K562 (cell line): ENCODE measurements around the gene RASSF7. TPM values are rescaled to one million over a fixed set of nuclear protein-coding genes. Genes with fewer than 3 reads are reported as not detected.

Experiments
- CHD2 ChIP-seq: IDR thresholded peaks from 2 replicates; pipeline ENCODE4 v1.6.1; 2011; ENCODE audit warnings: low read depth, low read length
- CTBP1 ChIP-seq: fragments of 450-650 bp; IDR thresholded peaks from 2 replicates; pipeline ENCODE4 v1.6.1; 2016; ENCODE audit warnings: borderline replicate concordance
- GTF2A2 ChIP-seq: IDR thresholded peaks from 2 replicates; pipeline ENCODE4 v1.6.1; 2016; ENCODE audit warnings: mild to moderate bottlenecking, missing genetic modification characterization, missing compliant biosample characterization
- HCFC1 ChIP-seq: IDR thresholded peaks from 2 replicates; pipeline ENCODE4 v1.6.1; 2012; ENCODE audit warnings: low read depth, low read length, improper control_type of control experiment
- HOXB6 ChIP-seq: fragments of 250-450 bp; sonication (Bioruptor Pico); IDR thresholded peaks from 2 replicates; pipeline ENCODE4 v1.5.1; 2022; ENCODE audit warnings: mild to moderate bottlenecking, borderline replicate concordance
- LEF1 ChIP-seq: fragments of 450-650 bp; IDR thresholded peaks from 2 replicates; pipeline ENCODE4 v1.6.1; 2016; ENCODE audit warnings: mild to moderate bottlenecking
- MCM3 ChIP-seq: fragments of 450-650 bp; IDR thresholded peaks from 2 replicates; pipeline ENCODE4 v1.6.1; 2016
- MED1 ChIP-seq: sonication (generic); formaldehyde crosslinking; IDR thresholded peaks from 2 replicates; pipeline ENCODE4 v1.8.1; 2023; ENCODE audit warnings: missing genetic modification reagents, borderline replicate concordance
- NFATC3 ChIP-seq: fragments of 450-650 bp; IDR thresholded peaks from 2 replicates; pipeline ENCODE4 v1.6.1; 2017; ENCODE audit warnings: mild to moderate bottlenecking
- PHF20 ChIP-seq: fragments of 450-650 bp; IDR thresholded peaks from 2 replicates; pipeline ENCODE4 v1.6.1; 2018; ENCODE audit not compliant: partially characterized antibody
- POLR2B ChIP-seq: fragments of 450-650 bp; IDR thresholded peaks from 2 replicates; pipeline ENCODE4 v1.6.1; 2018; ENCODE audit warnings: low read depth; ENCODE audit not compliant: partially characterized antibody
- RUNX1 ChIP-seq: sonication (generic); IDR thresholded peaks from 2 replicates; pipeline ENCODE4 v1.6.1; 2016; ENCODE audit warnings: antibody characterized with exemption, low read depth
- SIX5 ChIP-seq, 2 experiments: IDR thresholded peaks; 2 replicates each; pipeline ENCODE4 v1.6.1; 2011; ENCODE audit warnings: low read length in 2 of 2, borderline replicate concordance in 1 of 2, low read depth in 1 of 2, mild to moderate bottlenecking in 1 of 2, moderate library complexity in 1 of 2; ENCODE audit not compliant: insufficient read depth in 1 of 2
- TAL1 ChIP-seq: fragments of 450-650 bp; IDR thresholded peaks from 2 replicates; pipeline ENCODE4 v1.6.1; 2016; ENCODE audit warnings: mild to moderate bottlenecking
- ZNF175 ChIP-seq: fragments of 200-800 bp; sonication (Bioruptor generic); IDR thresholded peaks from 2 replicates; pipeline ENCODE4 v1.6.1; 2016; ENCODE audit warnings: low read depth, mild to moderate bottlenecking, missing genetic modification characterization, missing compliant biosample characterization
- ZZZ3 ChIP-seq: fragments of 450-650 bp; IDR thresholded peaks from 2 replicates; pipeline ENCODE4 v1.6.1; 2016; ENCODE audit warnings: antibody characterized with exemption, mild to moderate bottlenecking, moderate library complexity
- polyA plus RNA-seq, 8 experiments: library from polyadenylated mRNA; depleted of rRNA in 4 of 8; stranded (reverse) in 5 of 8; unstranded in 3 of 8; fragments of >200 nt; fragmentation: Nextera tagmentation in 2 of 8; fragmentation: Illumina TruSeq in 1 of 8; extraction: Ambion mirVana in 2 of 8; extraction: Trizol in 1 of 8; gene quantifications; 2 replicates each; pipeline versions ENCODE4 v1.2.1 to v1.2.3, GENCODE V29; 2011 to 2014; ENCODE audit warnings: inconsistent platforms in 1 of 8, missing spikeins in 1 of 8
- total RNA-seq, 7 experiments: library from RNA; depleted of rRNA in 6 of 7; stranded (reverse); fragments of >200 nt in 6 of 7; fragmentation: Illumina TruSeq in 2 of 7; extraction: Trizol in 2 of 7; gene quantifications; 2 replicates each; pipeline versions ENCODE4 v1.2.1 to v1.2.3, GENCODE V29; 2011 to 2021; ENCODE audit warnings: low replicate concordance in 1 of 7
- TF ChIP-seq, protein P1 (sequence below), 2 experiments: IDR thresholded peaks; 2 replicates each; pipeline ENCODE4 v1.6.1; 2011; ENCODE audit warnings: borderline replicate concordance in 1 of 2, control low read depth in 1 of 2, low read depth in 1 of 2, low read length in 1 of 2, mild to moderate bottlenecking in 1 of 2, mixed read lengths in 1 of 2, moderate library complexity in 1 of 2; ENCODE audit not compliant: insufficient read depth in 1 of 2, insufficient read length in 1 of 2, poor library complexity in 1 of 2, severe bottlenecking in 1 of 2; ENCODE audit errors: extremely low read depth in 1 of 2
- TF ChIP-seq, protein P2 (sequence below), 2 experiments: fragments of 450-650 bp; formaldehyde crosslinking in 1 of 2; IDR thresholded peaks; 2 replicates each; pipeline versions ENCODE4 v1.4.0 to v1.6.1; 2014 to 2020; ENCODE audit warnings: mild to moderate bottlenecking in 2 of 2, borderline replicate concordance in 1 of 2, low read depth in 1 of 2

Gene RASSF7
- total and polyA plus RNA-seq, 9 of the 15 experiments (the other 6 are each of a cell fraction or from before 2014, with no cell fraction given) = 0.41 to 45.2 (median 18.6) TPM

DNA sequence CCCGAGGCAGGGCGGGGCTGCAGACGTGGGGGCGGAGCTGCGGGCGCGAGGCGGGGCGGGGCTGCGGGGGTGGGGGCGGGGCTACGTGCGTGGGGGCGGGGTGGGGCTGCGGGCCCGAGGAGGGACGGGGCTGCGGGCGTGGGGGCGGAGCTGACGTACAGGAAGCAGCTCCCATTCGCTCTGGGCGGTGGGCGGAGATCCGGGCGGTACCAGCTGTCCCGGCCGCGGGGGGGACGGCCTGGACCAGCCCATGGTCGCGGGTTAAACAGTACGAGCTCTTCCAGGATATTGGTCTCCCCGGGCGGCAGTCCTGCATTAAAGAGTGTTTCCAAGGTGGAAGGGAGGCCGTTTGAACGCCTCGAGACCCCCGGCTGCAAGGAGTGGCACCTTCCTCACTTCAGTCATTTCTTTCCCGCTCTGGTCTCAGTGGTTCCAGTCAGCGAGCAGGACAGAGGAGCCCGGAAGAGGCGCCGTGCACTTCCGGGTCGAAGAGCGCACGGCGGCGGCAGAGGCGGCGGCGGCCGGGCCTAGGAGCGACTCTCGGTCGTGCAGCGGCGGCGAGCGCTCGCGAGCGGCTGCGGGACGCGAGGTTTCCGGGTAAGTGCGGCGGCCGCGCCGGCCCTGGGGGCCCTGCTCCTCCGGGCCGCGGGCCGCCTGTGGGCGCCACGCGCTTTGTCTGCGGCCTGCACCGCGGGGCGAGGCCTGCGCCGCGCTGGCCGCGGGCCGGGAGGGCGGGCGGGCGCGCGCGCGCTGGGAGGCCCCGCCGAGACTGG lies 15.4 kb downstream of the RASSF7 start, which contains the start of gene PHRF1 (continued):
- TF ChIP-seq CTBP1 = peak; percentile 66
- peak; percentile 33 to 45; a peak in 2 of 4 replicates for TF ChIP-seq SIX5 (IDR thresholded peaks at IDR 0.05; ENCODE audit: borderline replicate concordance in 1 of 2, insufficient read depth in 1 of 2, low read depth in 1 of 2, low read length in 2 of 2)
- peak; percentile 78 for TF ChIP-seq HCFC1
- TF ChIP-seq NFATC3 = no peak
- no peak for TF ChIP-seq MED1
- TF ChIP-seq GTF2A2 (tag) = 0 out of 2 replicates have a peak, but pooled peaks have one; percentile 31
- TF ChIP-seq, protein P1, sequence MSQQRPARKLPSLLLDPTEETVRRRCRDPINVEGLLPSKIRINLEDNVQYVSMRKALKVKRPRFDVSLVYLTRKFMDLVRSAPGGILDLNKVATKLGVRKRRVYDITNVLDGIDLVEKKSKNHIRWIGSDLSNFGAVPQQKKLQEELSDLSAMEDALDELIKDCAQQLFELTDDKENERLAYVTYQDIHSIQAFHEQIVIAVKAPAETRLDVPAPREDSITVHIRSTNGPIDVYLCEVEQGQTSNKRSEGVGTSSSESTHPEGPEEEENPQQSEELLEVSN (IDR thresholded peaks at IDR 0.05; ENCODE audit: borderline replicate concordance in 1 of 2, extremely low read depth in 1 of 2, insufficient read depth in 1 of 2, insufficient read length in 1 of 2, low read depth in 1 of 2, low read length in 1 of 2, poor library complexity in 1 of 2, severe bottlenecking in 1 of 2) = peak; percentile 30 to 79
- no peak for TF ChIP-seq MCM3
- peak; percentile 85 for TF ChIP-seq PHF20
- TF ChIP-seq, protein P2, sequence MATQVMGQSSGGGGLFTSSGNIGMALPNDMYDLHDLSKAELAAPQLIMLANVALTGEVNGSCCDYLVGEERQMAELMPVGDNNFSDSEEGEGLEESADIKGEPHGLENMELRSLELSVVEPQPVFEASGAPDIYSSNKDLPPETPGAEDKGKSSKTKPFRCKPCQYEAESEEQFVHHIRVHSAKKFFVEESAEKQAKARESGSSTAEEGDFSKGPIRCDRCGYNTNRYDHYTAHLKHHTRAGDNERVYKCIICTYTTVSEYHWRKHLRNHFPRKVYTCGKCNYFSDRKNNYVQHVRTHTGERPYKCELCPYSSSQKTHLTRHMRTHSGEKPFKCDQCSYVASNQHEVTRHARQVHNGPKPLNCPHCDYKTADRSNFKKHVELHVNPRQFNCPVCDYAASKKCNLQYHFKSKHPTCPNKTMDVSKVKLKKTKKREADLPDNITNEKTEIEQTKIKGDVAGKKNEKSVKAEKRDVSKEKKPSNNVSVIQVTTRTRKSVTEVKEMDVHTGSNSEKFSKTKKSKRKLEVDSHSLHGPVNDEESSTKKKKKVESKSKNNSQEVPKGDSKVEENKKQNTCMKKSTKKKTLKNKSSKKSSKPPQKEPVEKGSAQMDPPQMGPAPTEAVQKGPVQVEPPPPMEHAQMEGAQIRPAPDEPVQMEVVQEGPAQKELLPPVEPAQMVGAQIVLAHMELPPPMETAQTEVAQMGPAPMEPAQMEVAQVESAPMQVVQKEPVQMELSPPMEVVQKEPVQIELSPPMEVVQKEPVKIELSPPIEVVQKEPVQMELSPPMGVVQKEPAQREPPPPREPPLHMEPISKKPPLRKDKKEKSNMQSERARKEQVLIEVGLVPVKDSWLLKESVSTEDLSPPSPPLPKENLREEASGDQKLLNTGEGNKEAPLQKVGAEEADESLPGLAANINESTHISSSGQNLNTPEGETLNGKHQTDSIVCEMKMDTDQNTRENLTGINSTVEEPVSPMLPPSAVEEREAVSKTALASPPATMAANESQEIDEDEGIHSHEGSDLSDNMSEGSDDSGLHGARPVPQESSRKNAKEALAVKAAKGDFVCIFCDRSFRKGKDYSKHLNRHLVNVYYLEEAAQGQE (IDR thresholded peaks at IDR 0.05; ENCODE audit: borderline replicate concordance) = no peak
- TF ChIP-seq, protein P2 (CRISPR knock-in tag; IDR thresholded peaks at IDR 0.05; ENCODE audit: low read depth) = peak; percentile 73; the same call in 1 of the 2 replicates
- no peak for TF ChIP-seq RUNX1
- TF ChIP-seq TAL1 = no peak
- peak; percentile 28 for TF ChIP-seq POLR2B
- TF ChIP-seq HOXB6 = 0 out of 2 replicates have a peak, but pooled peaks have one; percentile 26
- no peak; the same call in 1 of the 2 replicates for TF ChIP-seq CHD2
- no peak for TF ChIP-seq LEF1
- TF ChIP-seq ZZZ3 = no peak
- TF ChIP-seq ZNF175 (CRISPR knock-in tag) = no peak
